IMR-90 (cell line): ENCODE results near the gene NPHS1. TPM values are rescaled to one million over a fixed set of nuclear protein-coding genes. Genes with fewer than 3 reads are reported as not detected.

Experiments
- ATAC-seq: fragments of 200-7000 bp; cut with Tn5 transposase; 2 replicates; pipeline ENCODE4 v1.9.1; 2020; ENCODE audit warnings: low read depth, mild to moderate bottlenecking, moderate library complexity
- BruUV-seq: library from RNA; stranded (reverse); fragments of 400-500 nt; replicated peaks from 2 replicates; lab custom pipeline; 2021; lab: Mats Ljungman, UMichigan
- CTCF ChIA-PET: fragments of 300-600 bp; formaldehyde crosslinking; extraction: SDS; loops from one replicate; lab custom pipeline; 2021; ENCODE audit warnings: antibody characterized with exemption; lab: Yijun Ruan, JAX
- POLR2A ChIA-PET: fragments of 300-600 bp; sonication (Branson Sonifier 250); formaldehyde crosslinking; loops from one replicate; lab custom pipeline; 2022; ENCODE audit warnings: antibody characterized with exemption; ENCODE audit not compliant: unreplicated experiment; lab: Charles Lee
- DNase-seq: peaks from one replicate; pipeline ENCODE4 v3.0.0; 2013
- H2AFZ ChIP-seq: replicated peaks from 2 replicates; pipeline ENCODE3; 2013; ENCODE audit warnings: low read length, mild to moderate bottlenecking; ENCODE audit not compliant: poor library complexity
- H2AK5ac ChIP-seq: 2 replicates; pipeline ENCODE4 v1.6.1; 2013; ENCODE audit warnings: low read depth, low read length, inconsistent platforms
- H2AK9ac ChIP-seq: replicated peaks from 2 replicates; pipeline ENCODE3; 2013; ENCODE audit warnings: mild to moderate bottlenecking, low read depth, low read length, moderate library complexity; ENCODE audit not compliant: poor library complexity
- H2BK120ac ChIP-seq: 2 replicates; pipeline ENCODE4 v1.6.1; 2013; ENCODE audit warnings: low read depth, low read length, inconsistent platforms
- H2BK15ac ChIP-seq: 3 replicates; pipeline ENCODE4 v1.6.1; 2013; ENCODE audit warnings: low read depth, low read length, inconsistent platforms
- H2BK20ac ChIP-seq: 2 replicates; pipeline ENCODE4 v1.6.1; 2013; ENCODE audit warnings: low read depth, mild to moderate bottlenecking, inconsistent platforms, low read length, moderate library complexity
- H2BK5ac ChIP-seq: 2 replicates; pipeline ENCODE4 v1.6.1; 2013; ENCODE audit warnings: mild to moderate bottlenecking, low read depth, low read length, inconsistent platforms; ENCODE audit not compliant: poor library complexity, severe bottlenecking
- H3K14ac ChIP-seq: replicated peaks from 2 replicates; pipeline ENCODE4 v1.6.1; 2013; ENCODE audit warnings: low read depth, low read length, inconsistent platforms
- H3K18ac ChIP-seq: 2 replicates; pipeline ENCODE4 v1.6.1; 2013; ENCODE audit warnings: low read depth, low read length, control low read depth
- H3K23ac ChIP-seq: 2 replicates; pipeline ENCODE4 v1.6.1; 2013; ENCODE audit warnings: low read depth, low read length, inconsistent platforms
- H3K27ac ChIP-seq: 2 replicates; pipeline ENCODE4 v1.5.1; 2013; ENCODE audit warnings: mild to moderate bottlenecking, control low read depth, low read length; ENCODE audit not compliant: insufficient read depth
- H3K27me3 ChIP-seq: 2 replicates; pipeline ENCODE4 v1.6.1; 2013; ENCODE audit warnings: low read length; ENCODE audit not compliant: control insufficient read depth, insufficient read depth
- H3K36me3 ChIP-seq: 2 replicates; pipeline ENCODE4 v1.6.1; 2013; ENCODE audit warnings: low read length, mixed read lengths; ENCODE audit not compliant: control insufficient read depth, insufficient read depth
- H3K4ac ChIP-seq: 2 replicates; pipeline ENCODE4 v1.6.1; 2013; ENCODE audit warnings: low read depth, low read length, inconsistent platforms
- H3K4me1 ChIP-seq: 2 replicates; pipeline ENCODE4 v1.6.1; 2013; ENCODE audit warnings: low read length, mixed read lengths; ENCODE audit not compliant: control insufficient read depth, insufficient read depth
- H3K4me2 ChIP-seq: 2 replicates; pipeline ENCODE4 v1.6.1; 2013; ENCODE audit warnings: low read depth, mild to moderate bottlenecking, control low read depth, low read length, moderate library complexity
- H3K4me3 ChIP-seq: 2 replicates; pipeline ENCODE4 v1.5.1; 2013; ENCODE audit warnings: low read depth, mild to moderate bottlenecking, control low read depth, low read length, moderate library complexity; ENCODE audit not compliant: insufficient read depth
- H3K56ac ChIP-seq: 2 replicates; pipeline ENCODE4 v1.6.1; 2013; ENCODE audit warnings: low read length, inconsistent platforms; ENCODE audit not compliant: insufficient read depth; ENCODE audit errors: extremely low read depth
- H3K79me1 ChIP-seq, 2 experiments: 2 replicates each; pipeline ENCODE4 v1.6.1; 2013; ENCODE audit warnings: low read length in 2 of 2, inconsistent platforms in 1 of 2, low read depth in 1 of 2
- H3K9ac ChIP-seq: 2 replicates; pipeline ENCODE4 v1.6.1; 2013; ENCODE audit warnings: low read depth, low read length, control low read depth
- H3K9me1 ChIP-seq: 2 replicates; pipeline ENCODE4 v1.6.1; 2013; ENCODE audit warnings: low read length, inconsistent platforms; ENCODE audit not compliant: insufficient read depth
- H3K9me3 ChIP-seq: 2 replicates; pipeline ENCODE4 v1.6.1; 2013; ENCODE audit warnings: low read length; ENCODE audit not compliant: control insufficient read depth, insufficient read depth
- H4K20me1 ChIP-seq: 2 replicates; pipeline ENCODE4 v1.6.1; 2013; ENCODE audit warnings: low read length, inconsistent platforms; ENCODE audit not compliant: insufficient read depth
- H4K5ac ChIP-seq: 2 replicates; pipeline ENCODE4 v1.6.1; 2013; ENCODE audit warnings: mild to moderate bottlenecking, low read depth, low read length, control low read depth
- H4K8ac ChIP-seq, 2 experiments: 2 replicates each; pipeline ENCODE4 v1.6.1; 2013; ENCODE audit warnings: low read depth in 2 of 2, low read length in 2 of 2, control low read depth in 1 of 2, inconsistent platforms in 1 of 2
- H4K91ac ChIP-seq: 2 replicates; pipeline ENCODE4 v1.6.1; 2013; ENCODE audit warnings: low read depth, low read length, inconsistent platforms; ENCODE audit not compliant: insufficient read depth
- CEBPB ChIP-seq: IDR thresholded peaks from 2 replicates; pipeline ENCODE4 v1.6.1; 2012; ENCODE audit warnings: low read depth, low read length, improper control_type of control experiment
- MAZ ChIP-seq: IDR thresholded peaks from 2 replicates; pipeline ENCODE4 v1.6.1; 2012; ENCODE audit warnings: low read depth, mild to moderate bottlenecking, low read length, improper control_type of control experiment, moderate library complexity, borderline replicate concordance
- MXI1 ChIP-seq: IDR thresholded peaks from 2 replicates; pipeline ENCODE4 v1.6.1; 2012; ENCODE audit warnings: low read depth, mild to moderate bottlenecking, low read length, moderate library complexity, borderline replicate concordance
- POLR2A ChIP-seq: IDR thresholded peaks from 2 replicates; pipeline ENCODE4 v1.6.1; 2012; ENCODE audit warnings: mild to moderate bottlenecking, low read depth, low read length
- RCOR1 ChIP-seq: IDR thresholded peaks from 2 replicates; pipeline ENCODE4 v1.6.1; 2012; ENCODE audit warnings: mild to moderate bottlenecking, low read length, improper control_type of control experiment; ENCODE audit not compliant: insufficient replicate concordance
- RFX5 ChIP-seq: IDR thresholded peaks from 2 replicates; pipeline ENCODE4 v1.8.0; 2012; ENCODE audit warnings: low read depth, mild to moderate bottlenecking, low read length, moderate library complexity
- WGBS, 2 experiments: methylation state at CpG; one replicate each; pipeline versions ENCODE4 v1.1.5 to v1.1.7; 2013; ENCODE audit warnings: missing lambda C conversion rate in 2 of 2; ENCODE audit not compliant: insufficient read length in 1 of 2; ENCODE audit errors: extremely low coverage in 2 of 2; 5-methylcytosine and 5-hydroxymethylcytosine counted together
- dilution Hi-C: fragments of 300-500 bp; cut with HindIII; formaldehyde crosslinking; loops from one replicate; pipeline ENCODE4 v1.14.3; 2018; ENCODE audit warnings: low sequenced_read_pairs; ENCODE audit not compliant: unreplicated experiment
- in situ Hi-C: fragments of 300-500 bp; cut with MboI; formaldehyde crosslinking; loops from 3 replicates; pipeline ENCODE4 v1.14.3; 2019; ENCODE audit warnings: low sequenced_read_pairs, inconsistent platforms, mixed read lengths
- intact Hi-C: fragments of 100-400 bp; cut with micrococcal nuclease; formaldehyde crosslinking; loops from 2 replicates; pipeline ENCODE4 v1.10.0; 2022
- polyA plus RNA-seq, 3 experiments: library from polyadenylated mRNA; depleted of rRNA; stranded (reverse); fragments of >200 nt; gene quantifications; 2 replicates each; pipeline ENCODE4 v1.2.3, GENCODE V29; 2012; ENCODE audit warnings: low replicate concordance in 1 of 3
- total RNA-seq: library from RNA; depleted of rRNA; stranded (reverse); fragments of >200 nt; gene quantifications from 2 replicates; pipeline ENCODE4 v1.2.3, GENCODE V29; 2012
- TF ChIP-seq, protein P1 (sequence below): fragments of 150-350 bp; IDR thresholded peaks from 2 replicates; pipeline ENCODE4 v1.6.1; 2017; ENCODE audit warnings: mild to moderate bottlenecking, antibody characterized with exemption, low read length, low read depth

NPHS1 gene
- total and polyA plus RNA-seq, 2 of the 4 experiments (the other 2 are of a cell fraction) = not detected

GRCh38 chr19:35786299-35787160, 65.8 kb downstream of the NPHS1 start:
- Histone ChIP-seq H2BK15ac (no peak overlapping the region), H3K27ac (no peak overlapping the region), H2AK9ac (peak overlapping the region; percentile 28), H3K18ac (no peak overlapping the region), H2AK5ac (no peak overlapping the region), H3K56ac (no peak overlapping the region), H2BK120ac (no peak overlapping the region), H2BK5ac (no peak overlapping the region), H3K9ac (no peak overlapping the region), H3K23ac (no peak overlapping the region), H3K9me3 (no peaks in the 10 kb centered on the region), H3K79me1 (no peaks in the 10 kb centered on the region), H3K14ac (no peak overlapping the region), H3K27me3 (no peaks in the 10 kb centered on the region), H2BK20ac (no peak overlapping the region), H4K8ac (no peak overlapping the region), H3K4ac (no peak overlapping the region), H4K91ac (no peak overlapping the region), H3K4me3 (no peak overlapping the region), H3K9me1 (no peaks in the 10 kb centered on the region), H4K5ac (no peak overlapping the region), H3K36me3 (peaks cover 10% of the 10 kb centered on the region), H4K20me1 (no peaks in the 10 kb centered on the region), H3K4me2 (no peak overlapping the region), H3K4me1 (no peaks in the 10 kb centered on the region), H2AFZ (no peak overlapping the region)
- in situ Hi-C loops (no loop called here), dilution Hi-C loops (no loop called here), intact Hi-C loops (no loop called here)
- DNase-seq (no peak), ATAC-seq (no peak)
- BruUV-seq = no TSS peak
- CTCF ChIA-PET = interaction anchor here (0.6 kb wide), 1 partner anchor 105 kb away, joined by 3 read pairs; no protein-coding TSS in a partner anchor
- POLR2A ChIA-PET = no interaction called here
- TF ChIP-seq CEBPB (no peak), RCOR1 (no peak), MAZ (no peak), POLR2A (no peak), MXI1 (no peak), RFX5 (no peak)
- TF ChIP-seq, protein P1, sequence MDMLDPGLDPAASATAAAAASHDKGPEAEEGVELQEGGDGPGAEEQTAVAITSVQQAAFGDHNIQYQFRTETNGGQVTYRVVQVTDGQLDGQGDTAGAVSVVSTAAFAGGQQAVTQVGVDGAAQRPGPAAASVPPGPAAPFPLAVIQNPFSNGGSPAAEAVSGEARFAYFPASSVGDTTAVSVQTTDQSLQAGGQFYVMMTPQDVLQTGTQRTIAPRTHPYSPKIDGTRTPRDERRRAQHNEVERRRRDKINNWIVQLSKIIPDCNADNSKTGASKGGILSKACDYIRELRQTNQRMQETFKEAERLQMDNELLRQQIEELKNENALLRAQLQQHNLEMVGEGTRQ = no peak
- 97% methylated on average over 12 of the region's 31 CpGs; no CpG with 5 or more reads in 1 of the 2 experiments for WGBS, 2 experiments
